MM.1S (cell line): ENCODE data around the gene NUPR2.
"Not testable (repeated sequence)": the region's sequence is repeated elsewhere in the genome, so short reads cannot be mapped to it uniquely, and the experiment has no call there.

ENCODE experiments used
- EZH2phosphoT487 ChIP-seq: fragments of 300-600 bp; sonication (generic); IDR thresholded peaks from 2 replicates; pipeline ENCODE4 v1.6.1; 2018; ENCODE audit warnings: antibody characterized with exemption, low read length
- TF ChIP-seq, protein P1 (sequence below): fragments of 300-600 bp; sonication (generic); IDR thresholded peaks from 2 replicates; pipeline ENCODE4 v1.5.1; 2016; ENCODE audit warnings: antibody characterized with exemption, low read length, mixed read lengths

DNA sequence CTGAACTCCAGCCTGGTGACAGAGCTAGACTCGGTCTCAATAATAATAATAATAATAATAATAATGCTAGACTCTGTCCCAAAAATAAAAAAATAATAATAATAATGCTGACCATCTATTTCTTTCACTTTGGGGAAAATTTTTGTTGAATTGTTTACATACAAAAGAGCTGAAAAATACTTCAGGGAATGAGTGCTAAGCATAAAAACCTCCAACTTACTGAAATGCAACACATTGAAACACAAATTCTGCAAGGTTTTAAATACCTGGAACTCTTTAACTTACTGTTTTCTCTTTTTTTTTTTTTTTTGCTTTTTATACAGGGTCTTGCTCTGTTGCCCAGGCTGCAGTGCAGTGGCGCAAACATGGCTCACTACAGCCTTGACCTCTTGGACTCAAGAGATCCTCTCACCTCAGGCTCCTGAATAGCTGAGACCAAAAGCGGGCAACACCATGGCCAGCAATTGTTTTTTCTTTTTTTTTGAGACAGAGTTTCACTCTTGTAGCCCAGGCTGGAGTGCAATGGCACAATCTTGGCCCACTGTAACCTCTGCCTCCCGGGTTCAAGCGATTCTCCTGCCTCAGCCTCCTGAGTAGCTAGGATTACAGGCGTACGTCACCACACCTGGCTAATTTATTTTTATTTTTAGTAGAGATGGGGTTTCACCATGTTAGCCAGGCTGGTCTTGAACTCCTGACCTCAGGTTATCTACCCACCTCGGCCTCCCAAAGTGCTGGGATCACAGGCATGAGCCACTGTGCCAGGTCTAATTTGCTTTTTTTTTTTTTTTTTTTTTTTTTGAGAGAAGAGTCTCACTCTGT lies 17.8 kb downstream of the NUPR2 start:
- TF ChIP-seq, protein P1, sequence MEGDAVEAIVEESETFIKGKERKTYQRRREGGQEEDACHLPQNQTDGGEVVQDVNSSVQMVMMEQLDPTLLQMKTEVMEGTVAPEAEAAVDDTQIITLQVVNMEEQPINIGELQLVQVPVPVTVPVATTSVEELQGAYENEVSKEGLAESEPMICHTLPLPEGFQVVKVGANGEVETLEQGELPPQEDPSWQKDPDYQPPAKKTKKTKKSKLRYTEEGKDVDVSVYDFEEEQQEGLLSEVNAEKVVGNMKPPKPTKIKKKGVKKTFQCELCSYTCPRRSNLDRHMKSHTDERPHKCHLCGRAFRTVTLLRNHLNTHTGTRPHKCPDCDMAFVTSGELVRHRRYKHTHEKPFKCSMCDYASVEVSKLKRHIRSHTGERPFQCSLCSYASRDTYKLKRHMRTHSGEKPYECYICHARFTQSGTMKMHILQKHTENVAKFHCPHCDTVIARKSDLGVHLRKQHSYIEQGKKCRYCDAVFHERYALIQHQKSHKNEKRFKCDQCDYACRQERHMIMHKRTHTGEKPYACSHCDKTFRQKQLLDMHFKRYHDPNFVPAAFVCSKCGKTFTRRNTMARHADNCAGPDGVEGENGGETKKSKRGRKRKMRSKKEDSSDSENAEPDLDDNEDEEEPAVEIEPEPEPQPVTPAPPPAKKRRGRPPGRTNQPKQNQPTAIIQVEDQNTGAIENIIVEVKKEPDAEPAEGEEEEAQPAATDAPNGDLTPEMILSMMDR, result not testable (repeated sequence)
- not testable (repeated sequence) for TF ChIP-seq EZH2phosphoT487
